ENCODE results near the gene SPDYA. TPM values are rescaled to one million over a fixed set of nuclear protein-coding genes. Genes with fewer than 3 reads are reported as not detected.

Gene SPDYA
- total RNA-seq: 0.68 and 2.1 TPM in 2 replicates

DNA sequence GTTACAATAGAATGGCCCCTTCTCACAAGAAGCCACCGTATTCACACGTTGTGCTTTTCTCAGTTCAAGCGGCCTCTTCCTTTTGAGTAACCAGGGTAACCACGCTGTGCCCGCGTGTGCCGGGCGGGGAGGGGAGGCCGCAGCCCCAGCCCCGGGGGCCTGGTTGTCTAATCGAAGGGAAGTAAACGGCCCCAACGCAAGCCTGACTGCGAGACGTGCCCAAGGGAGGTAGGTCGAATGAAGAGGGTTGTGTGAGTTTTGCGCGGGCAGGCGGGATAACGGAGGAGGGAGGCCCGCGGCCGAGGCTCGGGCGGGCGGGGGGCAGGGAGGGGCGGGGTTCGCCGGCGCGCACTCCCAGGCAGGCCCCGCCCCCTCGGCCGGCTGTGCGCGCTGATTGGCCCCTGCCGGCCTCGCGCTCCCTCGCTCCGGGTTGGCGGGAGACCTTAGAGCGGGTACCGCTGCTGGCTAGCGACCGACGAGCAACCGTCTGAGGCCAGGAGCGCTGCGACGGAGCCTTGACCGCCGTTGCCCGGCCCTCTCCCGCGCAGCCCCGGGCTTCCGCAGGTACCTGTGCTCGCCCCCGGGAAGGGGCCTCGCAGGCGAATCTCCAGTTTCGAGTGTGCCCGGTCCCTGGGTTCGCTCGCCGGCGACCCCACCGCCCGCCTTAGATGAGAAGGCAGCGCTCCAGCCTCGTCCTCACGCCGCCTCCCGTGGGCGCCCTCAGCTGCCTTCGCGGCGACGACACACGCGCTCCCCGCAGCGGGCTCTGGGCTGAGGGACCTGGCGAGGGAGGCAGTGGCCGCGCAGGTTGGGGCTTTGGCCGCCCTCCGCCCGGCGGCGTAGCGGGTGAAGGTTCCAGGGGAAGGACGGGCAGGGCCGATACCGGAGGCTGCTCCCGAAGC, at the start of gene SPDYA:
TSS of gene SPDYA (plus strand) at position 451 of the 902 bp plus-strand sequence. CDS start 5,181 bp downstream, outside the sequence.

DNA sequence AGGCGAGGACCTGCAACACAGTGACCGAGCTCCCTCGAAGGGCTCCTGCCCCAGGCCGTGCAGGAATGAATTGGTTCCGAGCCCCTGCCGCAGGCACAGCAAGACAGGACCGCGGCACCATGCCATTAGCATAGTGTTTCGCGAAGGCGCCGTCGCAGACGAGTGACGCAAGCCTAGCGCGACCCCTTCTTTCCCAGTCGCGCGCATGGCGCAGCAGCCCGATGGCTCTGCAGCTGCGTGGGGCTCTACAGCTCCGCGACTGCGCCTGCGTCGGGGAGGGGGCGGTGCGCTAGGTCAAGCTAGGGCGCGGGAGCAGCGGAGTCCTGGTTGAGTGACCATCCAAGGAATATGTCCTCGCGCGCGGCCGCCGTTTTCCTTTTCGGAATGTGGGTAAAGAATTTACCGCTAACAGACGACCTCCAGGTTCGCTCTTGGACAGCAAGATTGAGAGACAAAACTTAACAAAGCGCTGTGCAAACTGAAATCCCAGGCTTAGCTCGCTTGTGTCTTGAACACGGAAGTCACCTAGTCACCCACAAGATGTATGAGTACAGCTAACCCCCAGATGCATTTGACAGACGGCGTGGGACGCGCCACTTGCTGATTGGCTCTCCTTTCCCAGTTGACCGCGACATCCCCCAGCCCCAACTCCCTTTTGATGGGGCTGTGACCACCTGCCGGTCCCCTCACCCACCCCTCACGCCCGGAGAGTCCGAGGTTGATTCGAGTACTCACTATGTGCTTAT, 59.7 kb downstream of the SPDYA start, which contains the start of gene TRMT61B:
TSS of gene TRMT61B (minus strand) at position 164 of the 746 bp plus-strand sequence. CDS start at position 132, 32 bp downstream.

DNA sequence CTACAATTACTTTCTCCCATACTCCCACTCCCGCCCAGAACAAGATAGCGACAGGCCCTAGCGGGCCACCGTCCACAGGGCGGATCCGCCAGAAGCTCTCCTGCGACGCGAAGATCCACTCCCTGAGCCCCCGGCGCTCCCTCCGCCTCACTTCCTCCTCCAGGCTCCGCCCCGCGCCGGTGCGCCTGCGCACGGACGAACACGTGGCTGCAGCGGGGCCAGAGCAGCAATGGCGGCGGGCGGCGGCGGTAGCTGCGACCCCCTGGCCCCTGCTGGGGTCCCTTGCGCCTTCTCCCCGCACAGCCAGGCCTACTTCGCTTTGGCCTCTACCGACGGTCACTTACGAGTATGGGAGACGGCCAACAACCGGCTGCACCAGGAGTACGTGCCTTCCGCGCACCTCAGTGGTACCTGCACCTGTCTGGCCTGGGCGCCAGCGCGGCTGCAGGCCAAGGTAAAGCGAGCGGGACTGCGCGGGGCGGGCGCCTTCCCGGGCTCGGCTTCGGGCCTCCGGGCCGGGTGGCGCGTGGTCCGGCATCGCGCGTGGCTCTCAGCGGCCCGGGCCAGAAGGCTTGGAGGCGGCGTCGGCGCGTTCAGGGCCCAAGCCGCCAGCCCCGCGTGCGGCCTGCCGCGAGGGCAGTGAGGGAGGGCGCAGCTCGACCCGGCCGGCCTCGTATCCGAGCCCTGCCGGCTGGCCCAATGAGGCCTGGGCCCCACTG, 84.0 kb downstream of the SPDYA start, which contains the start of gene WDR43:
TSS of gene WDR43 (plus strand) at position 198 of the 719 bp plus-strand sequence. CDS start at position 230, 32 bp downstream.

Other genes with a start within 250 kb of the SPDYA start
- 383 and 394 TPM in 2 replicates for gene PPP1CB, start 59.0 kb upstream of the SPDYA start, total RNA-seq
- 19.4 and 21.5 TPM in 2 replicates for gene TRMT61B, start 59.5 kb downstream of the SPDYA start, total RNA-seq
- gene WDR43, start 83.8 kb downstream of the SPDYA start, total RNA-seq: 123 and 178 TPM in 2 replicates
- not detected in 2 replicates for gene TOGARAM2, start 170.5 kb downstream of the SPDYA start, total RNA-seq

All from nasal cavity respiratory epithelium epithelial cell of viscerocranial mucosa (primary cell).